Stimulated activated CD4-positive, alpha-beta T cell treated with anti-CD3 and anti-CD28 coated beads, Interleukin-15, amount 100 ng/mL, for 24 hours (primary cell): ENCODE measurements around the gene LCNL1.
A peak's percentile ranks its signal among the peaks of the same experiment; 100 is the strongest.

Experiments used
- DNase-seq: peaks from one replicate; pipeline ENCODE4 v3.0.0-alpha.2; 2020

LCNL1 gene

GRCh38 chr9:136947028-136947891 lies 35.5 kb upstream of the LCNL1 start:
- DNase-seq = no peak

GRCh38 chr9:136947955-136948510 lies 34.8 kb upstream of the LCNL1 start:
- no peak for DNase-seq

- peak; percentile 31 for DNase-seq
Measured at GRCh38 chr9:136949239-136949816, 33.5 kb upstream of the LCNL1 start.

GRCh38 chr9:136949817-136950655 lies 32.8 kb upstream of the LCNL1 start:
- peak; percentile 98 for DNase-seq

- no peak for DNase-seq
Measured at GRCh38 chr9:136950656-136951276, 32.0 kb upstream of the LCNL1 start.

- DNase-seq = no peak
Measured at GRCh38 chr9:136951541-136952320, 31.1 kb upstream of the LCNL1 start, which contains the start of gene LCN12. Gene LCN12 (plus strand): TSS chr9:136952273. CDS start chr9:136952328, 55 bp downstream.

- no peak for DNase-seq
Measured at GRCh38 chr9:136952321-136952850, 30.4 kb upstream of the LCNL1 start.

- DNase-seq = no peak
Measured at GRCh38 chr9:136952876-136953770, 29.7 kb upstream of the LCNL1 start.

- no peak for DNase-seq
Measured at GRCh38 chr9:136953771-136954269, 29.0 kb upstream of the LCNL1 start.

GRCh38 chr9:136954270-136955083 lies 28.3 kb upstream of the LCNL1 start:
- DNase-seq = no peak

- DNase-seq = no peak
Measured at GRCh38 chr9:136955202-136955942, 27.4 kb upstream of the LCNL1 start.

- no peak for DNase-seq
Measured at GRCh38 chr9:136955943-136956335, 26.9 kb upstream of the LCNL1 start.

- no peak for DNase-seq
Measured at GRCh38 chr9:136956604-136957003, 26.2 kb upstream of the LCNL1 start.

- DNase-seq = no peak
Measured at GRCh38 chr9:136957461-136957860, 25.3 kb upstream of the LCNL1 start.

- DNase-seq = no peak
Measured at GRCh38 chr9:136957901-136958300, 24.9 kb upstream of the LCNL1 start.

- no peak for DNase-seq
Measured at GRCh38 chr9:136958473-136958872, 24.3 kb upstream of the LCNL1 start.

- DNase-seq = no peak
Measured at GRCh38 chr9:136958898-136959850, 23.6 kb upstream of the LCNL1 start.
